ENCODE results near the gene ZBTB9. TPM values are rescaled to one million over a fixed set of nuclear protein-coding genes. Genes with fewer than 3 reads are reported as not detected.

The ZBTB9 gene
- total RNA-seq, 1 experiment from 2014 or later = 9.0 TPM

GRCh38 chr6:33437666-33438065, 16.7 kb upstream of the ZBTB9 start:
- no peaks in the 10 kb centered on the region for H3K9me3 ChIP-seq (replicated peaks)
- no peak overlapping the region for H3K27ac ChIP-seq
- H3K4me1 ChIP-seq = 0 out of 2 replicates have a peak, but pooled peaks cover 3% of the 10 kb centered on the region
- H3K36me3 ChIP-seq = no peaks in the 10 kb centered on the region; the same call in 1 of the 2 replicates
- no peak for DNase-seq
- no peak overlapping the region for H3K4me3 ChIP-seq
- H3K27me3 ChIP-seq = no peaks in the 10 kb centered on the region

- no peaks in the 10 kb centered on the region for H3K4me1 ChIP-seq
- no peaks in the 10 kb centered on the region for H3K9me3 ChIP-seq (replicated peaks)
- no peaks in the 10 kb centered on the region for H3K27me3 ChIP-seq
- H3K36me3 ChIP-seq = no peaks in the 10 kb centered on the region; the same call in 1 of the 2 replicates
- no peak for DNase-seq
- no peak overlapping the region for H3K27ac ChIP-seq
- H3K4me3 ChIP-seq = no peak overlapping the region
These were observed 15.3 kb upstream of the ZBTB9 start for GRCh38 chr6:33438978-33439594.

GRCh38 chr6:33439956-33440648, 14.3 kb upstream of the ZBTB9 start:
- no peaks in the 10 kb centered on the region for H3K9me3 ChIP-seq (replicated peaks)
- no peak overlapping the region for H3K4me3 ChIP-seq
- no peaks in the 10 kb centered on the region; the same call in 1 of the 2 replicates for H3K36me3 ChIP-seq
- H3K27ac ChIP-seq = no peak overlapping the region
- H3K27me3 ChIP-seq = no peaks in the 10 kb centered on the region
- no peaks in the 10 kb centered on the region for H3K4me1 ChIP-seq
- DNase-seq = no peak

- H3K27me3 ChIP-seq = no peaks in the 10 kb centered on the region
- H3K4me3 ChIP-seq = no peak overlapping the region
- H3K9me3 ChIP-seq (replicated peaks) = no peaks in the 10 kb centered on the region
- H3K27ac ChIP-seq = no peak overlapping the region
- DNase-seq = no peak
- H3K4me1 ChIP-seq = no peaks in the 10 kb centered on the region
- no peaks in the 10 kb centered on the region; the same call in 1 of the 2 replicates for H3K36me3 ChIP-seq
These were observed 13.6 kb upstream of the ZBTB9 start for GRCh38 chr6:33440649-33441309.

DNA sequence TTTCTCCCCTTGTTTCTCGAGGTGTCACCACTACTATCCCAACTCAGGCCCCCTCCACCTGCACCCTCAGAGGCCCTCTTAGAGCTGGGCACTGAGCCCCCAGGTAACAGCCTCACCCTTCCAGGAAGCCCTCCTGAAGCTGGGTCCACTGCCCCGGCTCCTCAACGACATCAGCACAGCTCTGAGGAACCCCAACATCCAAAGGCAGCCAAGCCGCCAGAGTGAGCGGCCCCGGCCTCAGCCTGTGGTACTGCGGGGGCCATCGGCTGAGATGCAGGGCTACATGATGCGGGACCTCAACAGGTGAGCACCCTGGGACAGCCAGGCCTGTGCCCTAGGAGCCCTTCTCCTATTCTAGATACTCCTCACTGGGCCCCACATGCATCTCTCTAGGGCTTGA, 12.9 kb upstream of the ZBTB9 start:
- Histone ChIP-seq H3K9me3 (replicated peaks) (no peaks in the 10 kb centered on the region), H3K4me3 (no peak overlapping the region), H3K36me3 (no peaks in the 10 kb centered on the region; the same call in 1 of the 2 replicates), H3K27me3 (no peaks in the 10 kb centered on the region), H3K27ac (no peak overlapping the region), H3K4me1 (no peaks in the 10 kb centered on the region)
- no peak for DNase-seq

GRCh38 chr6:33442283-33442682, 12.1 kb upstream of the ZBTB9 start:
- no peaks in the 10 kb centered on the region; the same call in 1 of the 2 replicates for H3K36me3 ChIP-seq
- no peaks in the 10 kb centered on the region for H3K4me1 ChIP-seq
- no peak for DNase-seq
- H3K27me3 ChIP-seq = no peaks in the 10 kb centered on the region
- H3K9me3 ChIP-seq (replicated peaks) = no peaks in the 10 kb centered on the region
- no peak overlapping the region for H3K27ac ChIP-seq
- no peak overlapping the region for H3K4me3 ChIP-seq

DNA sequence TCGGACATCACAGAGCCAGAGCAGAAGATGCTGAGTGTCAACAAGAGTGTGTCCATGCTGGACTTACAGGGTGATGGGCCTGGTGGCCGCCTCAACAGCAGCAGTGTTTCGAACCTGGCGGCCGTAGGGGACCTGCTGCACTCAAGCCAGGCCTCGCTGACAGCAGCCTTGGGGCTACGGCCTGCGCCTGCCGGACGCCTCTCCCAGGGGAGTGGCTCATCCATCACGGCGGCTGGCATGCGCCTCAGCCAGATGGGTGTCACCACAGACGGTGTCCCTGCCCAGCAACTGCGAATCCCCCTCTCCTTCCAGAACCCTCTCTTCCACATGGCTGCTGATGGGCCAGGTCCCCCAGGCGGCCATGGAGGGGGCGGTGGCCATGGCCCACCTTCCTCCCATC, 11.4 kb upstream of the ZBTB9 start:
- Histone ChIP-seq H3K9me3 (replicated peaks) (no peaks in the 10 kb centered on the region), H3K36me3 (no peaks in the 10 kb centered on the region; the same call in 1 of the 2 replicates), H3K4me3 (no peak overlapping the region), H3K27ac (no peak overlapping the region), H3K27me3 (no peaks in the 10 kb centered on the region), H3K4me1 (no peaks in the 10 kb centered on the region)
- DNase-seq = no peak

DNA sequence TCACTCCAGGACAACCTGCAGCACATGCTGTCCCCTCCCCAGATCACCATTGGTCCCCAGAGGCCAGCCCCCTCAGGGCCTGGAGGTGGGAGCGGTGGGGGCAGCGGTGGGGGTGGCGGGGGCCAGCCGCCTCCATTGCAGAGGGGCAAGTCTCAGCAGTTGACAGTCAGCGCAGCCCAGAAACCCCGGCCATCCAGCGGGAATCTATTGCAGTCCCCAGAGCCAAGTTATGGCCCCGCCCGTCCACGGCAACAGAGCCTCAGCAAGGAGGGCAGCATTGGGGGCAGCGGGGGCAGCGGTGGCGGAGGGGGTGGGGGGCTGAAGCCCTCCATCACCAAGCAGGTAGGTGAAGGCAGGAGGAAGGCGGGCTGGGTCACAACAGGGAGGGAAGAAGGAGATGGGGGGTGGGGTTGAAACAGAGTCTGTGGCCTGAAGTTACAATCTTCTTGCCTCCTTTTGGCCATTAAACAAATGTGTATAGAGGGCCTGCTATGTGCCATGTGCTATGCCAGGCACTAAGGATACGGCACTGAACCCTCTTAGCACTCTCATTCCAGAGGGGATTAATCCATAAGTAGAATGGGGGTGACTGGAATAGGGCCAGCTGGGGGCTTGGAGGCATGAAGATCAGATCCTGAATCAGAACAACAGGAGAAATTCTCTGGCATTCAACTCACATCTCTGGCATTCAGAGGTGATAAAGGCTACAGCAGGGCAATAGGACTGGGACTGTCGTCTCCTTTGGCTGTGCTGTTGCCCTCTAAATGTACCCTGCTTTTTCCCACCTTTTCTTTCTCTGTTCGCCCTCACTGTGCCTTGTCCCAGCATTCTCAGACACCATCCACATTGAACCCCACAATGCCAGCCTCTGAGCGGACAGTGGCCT, 10.5 kb upstream of the ZBTB9 start:
- no peaks in the 10 kb centered on the region for H3K36me3 ChIP-seq

GRCh38 chr6:33445119-33445603, 9.2 kb upstream of the ZBTB9 start:
- Histone ChIP-seq H3K27ac (no peak overlapping the region), H3K9me3 (replicated peaks) (no peaks in the 10 kb centered on the region), H3K4me3 (no peak overlapping the region), H3K27me3 (no peaks in the 10 kb centered on the region), H3K36me3 (no peaks in the 10 kb centered on the region), H3K4me1 (no peaks in the 10 kb centered on the region)
- no peak for DNase-seq

More for the DNA sequence above, 10.5 kb upstream of the ZBTB9 start:
- H3K4me3 ChIP-seq = no peak overlapping the region
- no peaks in the 10 kb centered on the region for H3K4me1 ChIP-seq
- no peaks in the 10 kb centered on the region for H3K27me3 ChIP-seq
- no peaks in the 10 kb centered on the region for H3K9me3 ChIP-seq (replicated peaks)
- DNase-seq = no peak
- no peak overlapping the region for H3K27ac ChIP-seq

DNA sequence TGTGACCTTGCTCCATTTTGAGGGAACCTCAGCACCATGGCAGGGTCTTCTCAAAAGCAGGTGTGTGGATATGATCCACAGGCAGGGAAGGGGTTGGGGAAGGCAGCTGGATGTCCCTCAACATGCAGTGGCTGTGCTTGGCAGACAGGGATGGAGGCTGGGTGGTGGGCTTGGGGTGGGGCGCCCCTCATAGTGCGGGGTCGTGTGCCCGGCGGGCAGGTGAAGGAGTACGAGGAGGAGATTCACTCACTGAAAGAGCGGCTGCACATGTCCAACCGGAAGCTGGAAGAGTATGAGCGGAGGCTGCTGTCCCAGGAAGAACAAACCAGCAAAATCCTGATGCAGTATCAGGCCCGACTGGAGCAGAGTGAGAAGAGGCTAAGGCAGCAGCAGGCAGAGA, 8.0 kb upstream of the ZBTB9 start:
- no peak for DNase-seq
- no peaks in the 10 kb centered on the region for H3K36me3 ChIP-seq

GRCh38 chr6:33450434-33450833, 3.9 kb upstream of the ZBTB9 start:
- H3K27me3 ChIP-seq = no peaks in the 10 kb centered on the region
- no peaks in the 10 kb centered on the region for H3K4me1 ChIP-seq
- no peak overlapping the region for H3K27ac ChIP-seq
- H3K36me3 ChIP-seq = no peaks in the 10 kb centered on the region
- DNase-seq = no peak
- H3K9me3 ChIP-seq (replicated peaks) = no peaks in the 10 kb centered on the region
- H3K4me3 ChIP-seq = no peak overlapping the region

More for the DNA sequence above, 8.0 kb upstream of the ZBTB9 start:
- no peaks in the 10 kb centered on the region for H3K4me1 ChIP-seq
- H3K27ac ChIP-seq = no peak overlapping the region
- no peak overlapping the region for H3K4me3 ChIP-seq
- no peaks in the 10 kb centered on the region for H3K27me3 ChIP-seq
- H3K9me3 ChIP-seq (replicated peaks) = no peaks in the 10 kb centered on the region

GRCh38 chr6:33451606-33452005, 2.8 kb upstream of the ZBTB9 start:
- Histone ChIP-seq H3K4me1 (no peaks in the 10 kb centered on the region), H3K9me3 (replicated peaks) (no peaks in the 10 kb centered on the region), H3K27ac (no peak overlapping the region), H3K27me3 (no peaks in the 10 kb centered on the region), H3K4me3 (no peak overlapping the region), H3K36me3 (peaks cover 6% of the 10 kb centered on the region; the same call in 1 of the 2 replicates)
- DNase-seq = no peak

DNA sequence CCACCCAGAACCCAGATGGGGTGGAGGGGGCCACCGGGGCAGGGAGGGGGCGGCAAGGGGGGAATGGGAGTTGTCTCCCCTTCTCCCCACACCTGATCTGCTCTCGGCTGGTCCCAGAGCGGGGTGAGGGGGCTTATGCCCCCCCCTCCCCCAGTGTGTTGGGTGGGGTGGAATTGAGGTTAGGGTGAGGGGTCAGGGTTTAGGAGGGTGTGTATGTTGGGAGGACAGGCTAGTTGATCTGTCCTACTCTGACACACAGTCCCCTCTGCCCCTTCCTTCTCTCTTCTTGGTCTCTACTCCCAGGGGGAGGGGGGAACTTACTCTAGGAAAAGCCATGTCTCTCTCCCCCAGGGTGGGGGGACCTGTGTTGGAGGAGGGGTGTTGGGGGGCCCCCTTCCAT, 1.9 kb upstream of the ZBTB9 start:
- Histone ChIP-seq H3K36me3 (peaks cover 11% of the 10 kb centered on the region; the same call in 1 of the 2 replicates), H3K4me1 (no peaks in the 10 kb centered on the region)
- DNase-seq = no peak

GRCh38 chr6:33453393-33454008, 875 bp upstream of the ZBTB9 start:
- peak overlapping the region; percentile 68 for H3K4me3 ChIP-seq
- H3K9me3 ChIP-seq (replicated peaks) = no peaks in the 10 kb centered on the region
- DNase-seq = no peak
- no peaks in the 10 kb centered on the region for H3K4me1 ChIP-seq
- H3K36me3 ChIP-seq = peaks cover 11% of the 10 kb centered on the region; the same call in 1 of the 2 replicates
- no peak overlapping the region for H3K27ac ChIP-seq
- no peaks in the 10 kb centered on the region for H3K27me3 ChIP-seq

More for the DNA sequence above, 1.9 kb upstream of the ZBTB9 start:
- no peak overlapping the region for H3K27ac ChIP-seq
- H3K9me3 ChIP-seq (replicated peaks) = no peaks in the 10 kb centered on the region
- no peak overlapping the region for H3K4me3 ChIP-seq
- H3K27me3 ChIP-seq = no peaks in the 10 kb centered on the region

All from SJCRH30 (cell line).